ENCODE data around the gene ASTN1.

ASTN1 gene

DNA sequence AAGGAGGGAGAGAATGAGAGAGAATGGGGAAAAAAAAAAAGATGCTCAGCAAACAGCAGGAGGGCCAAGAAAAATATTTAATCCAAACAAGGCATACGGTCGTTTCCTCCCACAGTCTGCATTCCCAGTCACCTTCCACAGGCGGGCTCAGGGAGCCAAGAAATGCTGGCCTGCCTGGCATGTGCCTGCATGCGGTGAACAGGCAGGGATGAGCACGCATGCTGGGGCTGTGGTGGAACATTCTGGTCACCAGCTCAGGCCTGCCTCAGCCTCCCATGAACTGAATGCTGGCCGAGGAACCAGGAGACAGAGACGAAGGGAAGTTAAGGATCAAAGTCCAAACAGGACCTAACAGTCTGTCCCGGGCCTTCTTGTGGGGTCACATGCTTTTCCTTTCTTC is 335.3 kb downstream of the ASTN1 start:
- no peak for DNase-seq (ENCODE audit: low read depth)

- DNase-seq (ENCODE audit: low read depth) = no peak
Measured at GRCh38 chr1:176826265-176826664, 338.2 kb downstream of the ASTN1 start.

DNA sequence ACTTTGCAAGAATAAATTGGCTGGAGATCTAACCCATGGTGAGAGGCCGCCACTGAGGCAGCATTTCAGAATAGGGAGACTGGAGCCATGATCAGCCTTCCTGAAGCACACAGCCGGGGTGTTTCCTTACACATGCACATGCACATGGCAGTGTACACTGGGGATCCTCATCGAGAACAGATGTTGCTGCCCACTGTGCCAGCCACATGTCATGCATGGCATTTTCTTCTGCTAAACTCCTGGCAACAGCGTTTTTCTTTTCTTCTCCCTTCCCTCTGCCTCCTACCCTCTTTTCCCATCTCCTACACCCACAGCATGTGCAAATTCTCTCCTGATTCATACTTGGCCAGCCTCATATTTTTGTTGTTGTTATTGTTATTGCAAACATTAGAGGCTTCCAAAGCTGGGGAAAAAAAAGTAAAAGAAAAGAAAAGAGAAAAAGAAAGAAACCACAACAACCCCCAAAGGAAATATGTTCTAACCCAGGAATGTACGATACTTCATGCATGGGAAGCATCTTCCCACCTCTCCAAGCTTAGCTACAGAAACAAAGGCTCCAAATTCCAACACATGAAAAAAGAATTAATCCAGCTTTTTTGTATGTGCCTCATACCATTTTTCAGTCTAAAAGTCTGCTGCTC is 344.0 kb downstream of the ASTN1 start:
- no peak for DNase-seq (ENCODE audit: low read depth)

DNA sequence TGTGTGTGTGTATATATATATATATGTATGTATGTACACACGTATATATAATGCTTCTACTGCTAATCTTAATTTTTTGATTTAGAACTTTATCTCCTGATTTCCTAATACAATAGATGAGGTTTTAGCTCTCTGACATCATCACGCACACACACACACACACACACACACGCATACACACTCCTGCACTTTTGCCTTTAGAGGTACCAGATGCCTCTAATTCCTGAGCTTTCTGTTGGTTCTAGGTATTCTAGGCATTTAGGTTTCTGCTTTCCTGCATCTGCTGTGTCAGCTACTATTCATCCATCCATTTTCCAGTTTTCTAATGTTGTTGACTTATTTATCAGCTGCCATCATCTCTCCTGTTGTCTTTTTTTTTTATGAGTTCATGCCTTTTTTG is 348.3 kb downstream of the ASTN1 start:
- no peak for DNase-seq (ENCODE audit: low read depth)

DNA sequence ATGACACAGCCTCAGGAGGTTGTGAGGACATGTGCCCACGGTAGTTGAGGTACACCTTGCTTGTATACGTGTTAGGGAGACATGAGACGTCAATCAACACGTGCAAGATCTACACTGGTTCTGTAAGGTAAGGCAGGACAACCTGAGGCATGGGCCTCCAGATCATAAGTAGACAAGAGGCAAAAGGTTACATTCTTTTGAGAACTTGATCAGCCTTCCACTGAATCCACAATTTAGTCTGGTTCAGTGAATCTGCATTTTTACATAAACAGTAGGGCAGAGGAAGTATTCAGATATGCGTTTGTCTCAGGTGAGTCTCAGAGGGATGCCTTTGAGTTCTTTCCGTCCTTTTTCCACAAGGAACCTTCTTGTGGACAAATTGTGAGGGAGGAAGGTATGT is 348.9 kb downstream of the ASTN1 start:
- DNase-seq (ENCODE audit: low read depth) = no peak

- DNase-seq (ENCODE audit: low read depth) = no peak
Measured at GRCh38 chr1:176811511-176812288, 352.8 kb downstream of the ASTN1 start.

- DNase-seq (ENCODE audit: low read depth) = no peak
Measured at GRCh38 chr1:176809292-176809691, 355.2 kb downstream of the ASTN1 start.
